NCI-H524 treated with DMSO at 0.1 percent for 48 hours (cell line): ENCODE data around the gene GSTM5.
"Not testable (repeated sequence)": the region's sequence is repeated elsewhere in the genome, so short reads cannot be mapped to it uniquely, and the experiment has no call there.

Experiments used
- DNase-seq: peaks from one replicate; lab custom pipeline; 2025; lab: John Stamatoyannopoulos, UW

The GSTM5 gene

DNA sequence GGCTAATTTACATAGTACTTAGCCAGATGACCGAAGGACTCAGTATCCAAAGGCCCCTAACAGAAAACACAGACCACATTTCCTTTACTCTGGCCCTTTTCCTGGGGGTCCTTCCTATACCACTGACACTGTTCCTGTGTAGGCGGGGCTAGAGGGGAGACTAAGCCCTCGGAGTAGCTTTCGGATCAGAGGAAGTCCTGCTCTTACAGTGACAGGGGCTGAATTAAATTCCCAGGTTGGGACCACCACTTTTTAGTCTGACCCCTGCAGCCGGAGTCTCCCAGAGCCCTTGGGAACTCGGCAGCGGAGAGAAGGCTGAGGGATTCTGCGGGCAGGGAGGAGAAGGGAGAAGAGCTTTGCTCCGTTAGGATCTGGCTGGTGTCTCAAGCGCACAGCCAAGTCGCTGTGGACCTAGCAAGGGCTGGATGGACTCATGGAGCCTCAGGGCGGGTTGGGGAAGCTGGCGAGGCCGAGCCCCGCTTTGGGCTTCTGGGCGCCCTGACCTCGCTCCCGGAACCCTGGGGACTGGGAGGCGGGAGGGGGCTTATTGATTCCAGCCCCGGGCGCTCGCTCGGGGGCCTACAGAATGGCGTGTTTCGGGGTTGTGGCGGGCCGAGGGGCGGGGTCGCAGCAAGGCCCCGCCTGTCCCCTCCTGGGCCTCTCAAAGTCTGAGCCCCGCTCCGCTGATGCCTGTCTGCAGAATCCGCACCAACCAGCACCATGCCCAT, at the start of gene GSTM5:
GSTM5 (plus strand) TSS at position 659 of the 728 bp plus-strand sequence; CDS start at position 721, 62 bp downstream.
- DNase-seq: not testable (repeated sequence)

- no peak for DNase-seq
Measured at GRCh38 chr1:109664671-109665070, 47.4 kb upstream of the GSTM5 start.

DNA sequence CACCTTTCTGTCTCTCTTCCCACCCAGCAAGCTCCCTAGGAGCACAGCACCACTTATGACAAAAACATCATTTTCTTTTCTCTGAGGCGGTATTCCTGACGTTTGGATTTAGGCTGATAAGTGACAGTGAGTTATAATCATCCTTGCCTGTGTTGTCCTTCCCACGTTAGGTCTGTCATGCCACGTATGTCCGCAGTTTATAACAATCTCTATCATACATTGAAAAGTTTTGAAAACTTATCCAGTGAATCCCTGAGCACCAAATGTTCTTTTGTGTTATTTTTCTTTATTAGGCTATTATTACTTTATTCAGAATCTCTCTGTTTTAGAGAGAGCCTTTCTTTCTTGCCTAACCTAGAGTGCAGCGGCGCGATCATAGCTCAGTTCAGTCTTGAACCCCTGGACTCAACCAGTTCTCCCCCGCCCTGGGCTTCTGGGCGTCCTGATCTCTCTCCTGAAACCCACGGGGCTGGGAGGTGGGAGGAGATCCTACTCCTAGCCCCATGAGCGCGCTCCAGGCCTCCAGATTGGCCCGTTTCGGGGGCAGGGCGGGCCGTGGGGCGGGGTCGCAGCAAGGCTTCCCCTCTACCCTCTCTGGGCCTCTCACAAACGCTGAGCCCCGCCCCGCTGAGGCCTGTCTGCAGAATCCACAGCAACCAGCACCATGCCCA, 44.5 kb upstream of the GSTM5 start, which contains the start of gene GSTM2:
GSTM2 (plus strand) TSS at position 606 of the 671 bp plus-strand sequence; CDS start at position 665, 59 bp downstream.
- DNase-seq: peak; percentile 6

DNA sequence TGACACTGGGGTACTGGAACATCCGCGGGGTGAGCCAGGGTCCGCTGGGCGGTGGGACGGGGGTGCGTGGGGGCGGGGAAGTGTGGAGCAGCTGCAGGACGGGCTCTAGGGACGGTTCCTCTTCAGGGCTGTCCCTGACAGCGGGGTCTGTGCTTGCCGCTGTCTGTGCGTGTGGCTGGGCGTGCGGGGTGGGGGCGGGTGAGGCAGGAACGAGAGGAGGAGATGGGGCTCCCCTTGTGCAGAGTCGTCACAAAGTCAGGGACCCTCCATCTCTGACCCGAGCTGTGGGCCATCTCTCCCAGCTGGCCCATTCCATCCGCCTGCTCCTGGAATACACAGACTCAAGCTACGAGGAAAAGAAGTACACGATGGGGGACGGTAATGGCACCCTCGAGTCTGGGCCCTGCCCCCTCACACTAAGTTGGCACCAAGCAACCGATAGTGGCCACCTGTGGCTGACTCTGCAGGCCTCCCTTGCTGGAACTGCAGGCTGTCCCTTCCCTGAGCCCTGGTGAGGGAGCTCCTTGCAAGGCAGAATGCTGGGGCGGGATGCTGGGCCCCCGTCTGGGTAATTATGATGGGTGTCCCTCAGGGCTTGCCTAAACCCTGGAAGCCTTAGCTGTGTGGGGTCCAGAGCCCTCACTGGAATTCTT, 43.8 kb upstream of the GSTM5 start:
- DNase-seq: no peak

DNA sequence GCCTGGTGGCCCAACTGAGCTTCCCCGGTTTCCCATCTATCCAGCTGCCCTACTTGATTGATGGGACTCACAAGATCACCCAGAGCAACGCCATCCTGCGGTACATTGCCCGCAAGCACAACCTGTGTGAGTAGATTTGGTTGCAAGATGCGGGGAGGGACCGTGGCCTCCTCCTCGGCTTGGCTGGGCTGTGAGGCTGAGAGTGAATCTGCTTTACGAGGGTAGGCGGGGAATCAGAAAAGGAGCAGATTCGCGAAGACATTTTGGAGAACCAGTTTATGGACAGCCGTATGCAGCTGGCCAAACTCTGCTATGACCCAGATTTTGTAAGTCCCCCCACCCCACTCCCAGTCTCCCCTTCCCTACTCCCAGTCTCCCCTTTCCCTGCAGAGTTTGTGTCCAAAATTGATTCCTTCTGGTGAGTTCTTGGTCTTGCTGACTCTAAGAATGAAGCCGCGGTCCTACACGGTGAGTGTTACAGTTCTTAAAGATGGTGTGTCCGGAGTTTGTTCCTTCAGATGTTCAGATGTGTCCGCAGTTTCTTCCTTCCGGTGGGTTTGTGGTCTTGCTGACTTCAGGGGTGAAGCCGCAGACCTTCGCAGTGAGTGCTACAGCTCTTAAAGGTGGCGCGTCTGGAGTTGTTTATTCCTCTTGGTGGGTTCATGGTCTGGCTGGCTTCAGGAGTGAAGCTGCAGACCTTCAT, 42.7 kb upstream of the GSTM5 start:
- DNase-seq: no peak

DNA sequence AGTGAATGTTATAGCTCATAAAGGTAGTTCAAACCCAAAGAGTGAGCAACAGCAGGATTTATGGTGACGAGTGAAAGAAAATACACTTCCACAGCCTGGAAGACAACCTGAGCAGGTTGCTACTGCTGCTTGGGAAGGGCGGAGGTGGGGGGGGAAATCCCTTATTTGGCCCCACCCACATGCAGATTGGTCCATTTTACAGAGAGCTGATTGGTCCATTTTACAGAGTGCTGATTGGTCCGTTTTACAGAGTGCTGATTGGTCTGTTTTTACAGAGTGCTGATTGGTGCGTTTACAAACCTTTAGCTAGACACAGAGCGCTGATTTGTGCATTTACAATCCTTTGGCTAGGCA, 42.1 kb upstream of the GSTM5 start:
- not testable (repeated sequence) for DNase-seq

DNA sequence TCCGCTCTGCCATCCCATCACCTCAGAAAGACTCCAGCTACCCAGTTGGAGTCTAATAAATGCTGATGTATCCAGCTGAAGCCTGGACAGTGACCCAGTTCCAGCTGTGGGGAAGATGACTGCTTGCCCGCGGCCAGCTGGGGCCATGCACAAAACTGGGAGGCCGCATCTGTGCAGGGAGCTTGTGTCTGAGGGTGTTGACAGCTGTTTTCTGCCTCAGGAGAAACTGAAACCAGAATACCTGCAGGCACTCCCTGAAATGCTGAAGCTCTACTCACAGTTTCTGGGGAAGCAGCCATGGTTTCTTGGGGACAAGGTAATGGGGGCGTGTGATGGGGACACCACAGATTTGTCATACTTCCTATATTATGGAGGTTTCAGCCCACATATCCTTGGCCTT, 41.0 kb upstream of the GSTM5 start:
- no peak for DNase-seq

DNA sequence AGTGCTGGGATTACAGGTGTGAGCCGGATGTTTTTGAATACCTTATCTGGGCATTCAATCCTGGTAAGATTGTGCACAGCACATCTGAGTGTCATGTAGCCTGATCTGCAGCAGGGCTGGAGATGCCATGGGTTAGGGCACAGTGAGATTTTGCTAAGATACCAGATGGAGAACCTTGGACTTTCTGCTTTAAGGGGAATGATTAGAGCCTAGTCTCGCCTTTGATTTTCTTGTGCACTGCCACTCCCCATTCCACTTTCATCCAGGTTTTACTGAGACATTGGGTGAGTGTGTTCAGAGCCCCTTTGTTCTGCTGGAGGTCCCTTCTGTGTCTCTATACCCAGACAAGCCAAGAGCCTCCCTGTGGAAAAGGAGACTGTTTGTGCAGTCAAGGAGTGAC, 38.2 kb upstream of the GSTM5 start:
- DNase-seq: not testable (repeated sequence)

DNA sequence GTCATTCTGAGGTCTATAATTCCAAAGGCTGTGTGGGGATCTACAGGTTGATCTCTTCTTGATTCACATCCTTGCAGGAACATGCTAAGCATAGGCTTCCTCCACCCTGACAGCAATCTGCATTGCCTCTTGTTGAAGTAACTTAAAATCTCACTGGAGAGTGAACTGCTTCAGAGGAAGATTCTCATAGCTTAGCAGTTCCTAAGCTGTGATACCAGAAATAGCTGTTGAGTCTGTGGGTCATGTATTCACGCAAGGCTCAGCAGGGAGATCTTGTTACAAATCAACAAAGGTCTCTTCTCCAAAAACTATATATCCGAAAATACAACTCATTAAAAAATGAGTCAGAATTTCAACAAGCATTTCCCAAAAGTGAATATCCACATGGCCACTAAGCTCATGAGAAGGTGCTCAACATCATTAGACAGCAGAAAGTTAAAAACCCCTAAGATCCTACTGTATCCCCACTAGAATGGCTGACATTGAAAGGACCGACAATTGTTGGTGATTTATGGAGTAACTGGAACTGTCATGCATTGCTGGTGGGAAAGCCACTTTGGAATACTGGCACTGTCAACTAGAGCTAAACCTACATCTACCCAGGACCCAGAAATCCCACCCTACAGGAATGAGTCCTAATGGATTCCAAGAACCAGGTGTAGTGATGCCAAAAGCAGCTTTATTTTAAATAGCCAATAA, 35.2 kb upstream of the GSTM5 start:
- not testable (repeated sequence) for DNase-seq

DNA sequence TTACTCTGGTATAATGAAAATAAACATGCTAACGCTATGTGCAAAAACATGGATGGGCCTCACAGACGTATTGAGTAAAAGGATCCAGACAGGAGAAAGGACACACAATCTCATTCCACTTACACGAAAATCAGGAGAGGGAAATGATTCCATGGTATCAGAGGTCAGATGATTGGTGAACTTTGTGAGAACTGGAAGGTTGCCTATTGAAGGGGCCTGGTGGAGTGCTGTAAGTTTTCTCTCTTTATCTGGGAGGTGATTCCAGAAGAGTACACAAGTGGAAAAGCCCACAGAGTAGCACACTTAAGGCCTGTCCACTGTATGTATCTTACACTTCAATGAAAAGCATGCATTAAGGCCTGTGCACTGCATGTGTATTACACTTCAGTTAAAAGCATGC, 34.6 kb upstream of the GSTM5 start:
- no peak for DNase-seq

GRCh38 chr1:109678637-109679036, 33.4 kb upstream of the GSTM5 start:
- DNase-seq: not testable (repeated sequence)

DNA sequence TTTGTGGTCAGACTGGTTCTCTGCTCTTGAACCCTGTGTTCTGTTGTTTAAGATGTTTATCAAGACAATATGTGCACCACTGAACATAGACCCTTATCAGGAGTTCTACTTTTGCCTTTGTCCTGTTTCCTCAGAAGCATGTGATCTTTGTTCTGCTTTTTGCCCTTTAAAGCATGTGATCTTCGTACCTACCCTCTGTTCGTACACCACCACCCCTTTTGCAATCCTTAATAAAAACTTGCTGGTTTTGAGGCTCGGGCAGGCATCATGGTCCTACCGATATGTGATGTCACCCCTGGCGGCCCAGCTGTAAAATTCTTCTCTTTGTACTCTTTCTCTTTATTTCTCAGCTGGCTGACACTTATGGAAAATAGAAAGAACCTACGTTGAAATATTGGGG, 27.3 kb upstream of the GSTM5 start:
- not testable (repeated sequence) for DNase-seq

GRCh38 chr1:109685399-109685798, 26.7 kb upstream of the GSTM5 start:
- DNase-seq: not testable (repeated sequence)

DNA sequence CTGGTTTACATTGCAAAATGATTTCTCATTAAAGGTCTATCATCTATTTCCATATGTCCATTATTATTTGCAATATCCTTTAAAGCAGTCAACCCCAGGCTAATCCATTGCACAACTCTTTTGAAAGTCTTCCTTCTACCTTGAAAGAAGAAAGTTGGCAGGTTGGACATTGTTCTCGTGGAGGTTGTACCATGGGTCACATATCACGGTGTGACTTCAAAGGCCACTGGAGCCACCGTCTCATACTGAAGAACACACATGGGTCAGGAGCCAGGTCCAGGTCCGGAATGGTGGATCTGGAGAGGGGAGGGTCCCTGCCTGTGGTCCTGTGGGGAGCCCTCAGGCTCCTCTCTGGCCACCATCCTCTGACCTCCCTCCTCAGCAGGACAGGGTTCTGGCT, 26.2 kb upstream of the GSTM5 start:
- DNase-seq: not testable (repeated sequence)

DNA sequence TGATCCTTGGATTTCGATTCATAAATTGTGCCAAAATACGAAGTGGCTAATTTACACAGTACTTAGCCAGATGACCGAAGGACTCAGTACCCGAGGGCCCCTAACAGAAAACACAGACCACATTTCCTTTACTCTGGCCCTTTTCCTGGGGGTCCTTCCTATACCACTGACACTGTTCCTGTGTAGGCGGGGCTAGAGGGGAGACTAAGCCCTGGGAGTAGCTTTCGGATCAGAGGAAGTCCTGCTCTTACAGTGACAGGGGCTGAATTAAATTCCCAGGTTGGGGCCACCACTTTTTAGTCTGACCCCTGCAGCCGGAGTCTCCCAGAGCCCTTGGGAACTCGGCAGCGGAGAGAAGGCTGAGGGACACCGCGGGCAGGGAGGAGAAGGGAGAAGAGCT, 24.9 kb upstream of the GSTM5 start:
- DNase-seq: not testable (repeated sequence)

- no peak for DNase-seq
Measured at GRCh38 chr1:109687641-109688499, 24.2 kb upstream of the GSTM5 start, which contains the start of gene GSTM1. TSS of gene GSTM1 (plus strand) at chr1:109687817. CDS start at chr1:109687874, 57 bp downstream.

DNA sequence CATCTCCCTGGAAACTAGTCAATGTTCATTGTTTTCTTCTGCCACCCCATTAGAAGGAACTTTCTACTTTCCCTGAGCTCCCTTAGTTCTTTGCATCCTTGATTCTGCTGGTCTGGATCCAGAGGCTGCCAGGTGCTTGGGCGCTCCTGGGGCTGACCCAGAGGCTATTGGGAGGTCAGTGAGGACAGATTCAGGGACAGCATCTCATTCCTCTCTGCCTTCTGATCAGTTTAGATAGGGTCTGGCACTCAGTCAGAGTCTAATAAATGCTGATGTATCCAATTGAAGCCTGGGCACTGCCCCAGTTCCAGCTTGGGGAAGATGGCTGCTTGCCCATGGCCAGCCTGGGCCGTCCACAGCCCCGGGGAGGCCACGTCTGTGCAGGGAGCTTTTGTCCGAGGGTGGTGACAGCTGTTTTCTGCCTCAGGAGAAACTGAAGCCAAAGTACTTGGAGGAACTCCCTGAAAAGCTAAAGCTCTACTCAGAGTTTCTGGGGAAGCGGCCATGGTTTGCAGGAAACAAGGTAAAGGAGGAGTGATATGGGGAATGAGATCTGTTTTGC, 22.1 kb upstream of the GSTM5 start:
- no peak for DNase-seq

- DNase-seq: no peak
Measured at GRCh38 chr1:109691759-109692158, 20.3 kb upstream of the GSTM5 start.

DNA sequence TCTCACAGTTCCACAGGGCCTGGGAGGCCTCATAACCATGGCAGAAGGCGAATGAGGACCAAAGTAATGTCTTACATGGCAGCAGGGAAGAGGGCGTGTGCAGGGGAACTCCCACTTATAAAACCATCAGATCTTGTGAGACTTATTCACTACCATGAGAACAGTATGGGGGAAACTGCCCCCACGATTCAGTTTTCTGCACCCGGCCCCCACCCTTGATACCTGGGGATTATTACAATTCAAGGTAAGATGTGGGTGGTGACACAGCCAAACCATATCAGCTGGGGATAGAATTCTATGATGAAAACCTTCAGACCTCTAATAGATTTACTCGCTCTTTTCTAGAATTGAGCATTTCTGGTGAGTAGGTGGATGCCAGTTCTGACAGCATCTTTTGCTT, 17.7 kb upstream of the GSTM5 start:
- DNase-seq: not testable (repeated sequence)

- not testable (repeated sequence) for DNase-seq
Measured at GRCh38 chr1:109695138-109695537, 16.9 kb upstream of the GSTM5 start.
